SK-N-SH (cell line): Measurements from ENCODE around the gene ADD2.

Source experiments
- CTCF ChIP-seq: fragments of 200-600 bp; sonication (generic); IDR thresholded peaks from 2 replicates; pipeline ENCODE4 v1.6.1; 2017; ENCODE audit warnings: antibody characterized with exemption, mild to moderate bottlenecking, moderate library complexity
- EZH2phosphoT487 ChIP-seq: fragments of 200-600 bp; sonication (generic); IDR thresholded peaks from 2 replicates; pipeline ENCODE4 v1.6.1; 2017; ENCODE audit warnings: low read depth, mixed run types, mild to moderate bottlenecking, antibody characterized with exemption, moderate library complexity, borderline replicate concordance
- GABPA ChIP-seq: IDR thresholded peaks from 2 replicates; pipeline ENCODE4 v1.4.0; 2012; ENCODE audit warnings: low read depth, mild to moderate bottlenecking
- GATA2 ChIP-seq: sonication (generic); formaldehyde crosslinking; IDR thresholded peaks from 2 replicates; pipeline ENCODE4 v1.5.0; 2020; ENCODE audit warnings: mild to moderate bottlenecking, missing genetic modification reagents
- TCF12 ChIP-seq: IDR thresholded peaks from 2 replicates; pipeline ENCODE4 v1.4.0; 2012
- TEAD4 ChIP-seq: IDR thresholded peaks from 2 replicates; pipeline ENCODE4 v1.4.0; 2012; ENCODE audit warnings: mild to moderate bottlenecking, borderline replicate concordance; ENCODE audit not compliant: insufficient read depth

DNA sequence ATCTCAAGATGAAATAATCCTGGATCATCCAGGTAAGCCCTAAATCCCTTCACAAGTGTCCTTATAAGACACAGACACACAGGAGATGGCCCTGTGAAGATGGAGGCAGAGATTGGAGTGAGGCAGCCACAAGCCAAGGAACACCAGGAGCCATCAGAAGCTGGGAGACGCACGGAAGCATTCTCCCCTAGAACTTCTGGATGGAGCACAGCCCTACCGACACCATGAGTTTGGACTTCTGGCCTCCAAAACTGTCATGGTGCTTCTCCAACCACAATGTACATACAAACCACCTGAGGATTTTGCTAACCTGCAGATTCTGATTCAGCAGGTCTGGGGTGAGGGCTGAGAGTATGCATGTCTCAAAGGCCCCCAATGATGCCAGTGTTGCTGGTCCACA is 42.5 kb downstream of the ADD2 start:
- TF ChIP-seq CTCF: no peak
- TF ChIP-seq TCF12: no peak
- TF ChIP-seq EZH2phosphoT487: no peak
- no peak for TF ChIP-seq GABPA
- TF ChIP-seq TEAD4: no peak
- TF ChIP-seq GATA2 (CRISPR knock-in tag): no peak
